Measurements from ENCODE around the gene NEK6.

DNA sequence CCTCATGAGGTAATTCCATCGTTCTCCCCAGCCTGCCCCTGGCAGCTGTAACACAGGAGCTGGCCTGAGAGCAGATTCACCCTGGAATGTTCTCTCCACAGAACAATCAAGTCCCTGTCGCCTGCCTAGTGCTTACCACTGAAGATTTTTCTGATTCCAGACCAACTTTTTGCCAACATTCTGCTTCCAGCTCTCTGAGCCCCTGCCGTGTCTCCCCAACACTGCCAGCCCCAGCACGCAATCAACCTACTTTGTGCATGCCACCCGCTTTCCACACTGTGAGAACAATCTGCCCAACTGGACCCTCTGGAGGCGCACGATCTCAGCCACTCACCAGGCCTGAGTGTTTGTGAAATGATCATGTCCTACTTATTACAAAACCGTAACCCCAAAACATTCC, 94.9 kb downstream of the NEK6 start:
- no peak for TF ChIP-seq POLR2A (IDR thresholded peaks at IDR 0.05)
- no peak for TF ChIP-seq CTCF (IDR thresholded peaks at IDR 0.05)
- TF ChIP-seq EP300 (IDR thresholded peaks at IDR 0.05): no peak
